Right lobe of liver (tissue), 4 donors: Measurements from ENCODE around the gene ANXA2R.

Experiments
- CTCF ChIP-seq, 4 donors: fragments of 200-600 bp in 3 of 4; fragments of 450-650 bp in 1 of 4; IDR thresholded peaks; one replicate each; pipeline versions ENCODE4 v1.5.1 to v1.8.0; 2016 to 2022; ENCODE audit warnings: antibody characterized with exemption in 4 of 4, mild to moderate bottlenecking in 2 of 4
- POLR2A ChIP-seq: fragments of 450-650 bp; IDR thresholded peaks from one replicate; pipeline ENCODE4 v1.6.1; 2017; ENCODE audit warnings: antibody characterized with exemption, mild to moderate bottlenecking
- donor health status: DM: no; HTN: no; CAD: no.
- donor health status: DM: no; HTN: no; CAD: no.
- donor health status: DM: no; HTN: yes; CAD: no.

- TF ChIP-seq CTCF (IDR thresholded peaks at IDR 0.05) (no peak), POLR2A (no peak)
Measured at GRCh38 chr5:43075319-43076293, 35.5 kb upstream of the ANXA2R start.
